IMR-90 (cell line): ENCODE measurements around the gene KLF18. TPM values are rescaled to one million over a fixed set of nuclear protein-coding genes. Genes with fewer than 3 reads are reported as not detected.

Source experiments
- ATAC-seq: fragments of 200-7000 bp; cut with Tn5 transposase; 2 replicates; pipeline ENCODE4 v1.9.1; 2020; ENCODE audit warnings: low read depth, mild to moderate bottlenecking, moderate library complexity
- BruUV-seq: library from RNA; stranded (reverse); fragments of 400-500 nt; replicated peaks from 2 replicates; lab custom pipeline; 2021; lab: Mats Ljungman, UMichigan
- CTCF ChIA-PET: fragments of 300-600 bp; formaldehyde crosslinking; extraction: SDS; loops from one replicate; lab custom pipeline; 2021; ENCODE audit warnings: antibody characterized with exemption; lab: Yijun Ruan, JAX
- POLR2A ChIA-PET: fragments of 300-600 bp; sonication (Branson Sonifier 250); formaldehyde crosslinking; loops from one replicate; lab custom pipeline; 2022; ENCODE audit warnings: antibody characterized with exemption; ENCODE audit not compliant: unreplicated experiment; lab: Charles Lee
- DNase-seq: peaks from one replicate; pipeline ENCODE4 v3.0.0; 2013
- H2AFZ ChIP-seq: replicated peaks from 2 replicates; pipeline ENCODE3; 2013; ENCODE audit warnings: low read length, mild to moderate bottlenecking; ENCODE audit not compliant: poor library complexity
- H2AK5ac ChIP-seq: 2 replicates; pipeline ENCODE4 v1.6.1; 2013; ENCODE audit warnings: low read depth, low read length, inconsistent platforms
- H2AK9ac ChIP-seq: replicated peaks from 2 replicates; pipeline ENCODE3; 2013; ENCODE audit warnings: mild to moderate bottlenecking, low read depth, low read length, moderate library complexity; ENCODE audit not compliant: poor library complexity
- H2BK120ac ChIP-seq: 2 replicates; pipeline ENCODE4 v1.6.1; 2013; ENCODE audit warnings: low read depth, low read length, inconsistent platforms
- H2BK15ac ChIP-seq: 3 replicates; pipeline ENCODE4 v1.6.1; 2013; ENCODE audit warnings: low read depth, low read length, inconsistent platforms
- H2BK20ac ChIP-seq: 2 replicates; pipeline ENCODE4 v1.6.1; 2013; ENCODE audit warnings: low read depth, mild to moderate bottlenecking, inconsistent platforms, low read length, moderate library complexity
- H2BK5ac ChIP-seq: 2 replicates; pipeline ENCODE4 v1.6.1; 2013; ENCODE audit warnings: mild to moderate bottlenecking, low read depth, low read length, inconsistent platforms; ENCODE audit not compliant: poor library complexity, severe bottlenecking
- H3K14ac ChIP-seq: replicated peaks from 2 replicates; pipeline ENCODE4 v1.6.1; 2013; ENCODE audit warnings: low read depth, low read length, inconsistent platforms
- H3K18ac ChIP-seq: 2 replicates; pipeline ENCODE4 v1.6.1; 2013; ENCODE audit warnings: low read depth, low read length, control low read depth
- H3K23ac ChIP-seq: 2 replicates; pipeline ENCODE4 v1.6.1; 2013; ENCODE audit warnings: low read depth, low read length, inconsistent platforms
- H3K27ac ChIP-seq: 2 replicates; pipeline ENCODE4 v1.5.1; 2013; ENCODE audit warnings: mild to moderate bottlenecking, control low read depth, low read length; ENCODE audit not compliant: insufficient read depth
- H3K27me3 ChIP-seq: 2 replicates; pipeline ENCODE4 v1.6.1; 2013; ENCODE audit warnings: low read length; ENCODE audit not compliant: control insufficient read depth, insufficient read depth
- H3K36me3 ChIP-seq: 2 replicates; pipeline ENCODE4 v1.6.1; 2013; ENCODE audit warnings: low read length, mixed read lengths; ENCODE audit not compliant: control insufficient read depth, insufficient read depth
- H3K4ac ChIP-seq: 2 replicates; pipeline ENCODE4 v1.6.1; 2013; ENCODE audit warnings: low read depth, low read length, inconsistent platforms
- H3K4me1 ChIP-seq: 2 replicates; pipeline ENCODE4 v1.6.1; 2013; ENCODE audit warnings: low read length, mixed read lengths; ENCODE audit not compliant: control insufficient read depth, insufficient read depth
- H3K4me2 ChIP-seq: 2 replicates; pipeline ENCODE4 v1.6.1; 2013; ENCODE audit warnings: low read depth, mild to moderate bottlenecking, control low read depth, low read length, moderate library complexity
- H3K4me3 ChIP-seq: 2 replicates; pipeline ENCODE4 v1.5.1; 2013; ENCODE audit warnings: low read depth, mild to moderate bottlenecking, control low read depth, low read length, moderate library complexity; ENCODE audit not compliant: insufficient read depth
- H3K56ac ChIP-seq: 2 replicates; pipeline ENCODE4 v1.6.1; 2013; ENCODE audit warnings: low read length, inconsistent platforms; ENCODE audit not compliant: insufficient read depth; ENCODE audit errors: extremely low read depth
- H3K79me1 ChIP-seq, 2 experiments: 2 replicates each; pipeline ENCODE4 v1.6.1; 2013; ENCODE audit warnings: low read length in 2 of 2, inconsistent platforms in 1 of 2, low read depth in 1 of 2
- H3K9ac ChIP-seq: 2 replicates; pipeline ENCODE4 v1.6.1; 2013; ENCODE audit warnings: low read depth, low read length, control low read depth
- H3K9me1 ChIP-seq: 2 replicates; pipeline ENCODE4 v1.6.1; 2013; ENCODE audit warnings: low read length, inconsistent platforms; ENCODE audit not compliant: insufficient read depth
- H3K9me3 ChIP-seq: 2 replicates; pipeline ENCODE4 v1.6.1; 2013; ENCODE audit warnings: low read length; ENCODE audit not compliant: control insufficient read depth, insufficient read depth
- H4K20me1 ChIP-seq: 2 replicates; pipeline ENCODE4 v1.6.1; 2013; ENCODE audit warnings: low read length, inconsistent platforms; ENCODE audit not compliant: insufficient read depth
- H4K5ac ChIP-seq: 2 replicates; pipeline ENCODE4 v1.6.1; 2013; ENCODE audit warnings: mild to moderate bottlenecking, low read depth, low read length, control low read depth
- H4K8ac ChIP-seq, 2 experiments: 2 replicates each; pipeline ENCODE4 v1.6.1; 2013; ENCODE audit warnings: low read depth in 2 of 2, low read length in 2 of 2, control low read depth in 1 of 2, inconsistent platforms in 1 of 2
- H4K91ac ChIP-seq: 2 replicates; pipeline ENCODE4 v1.6.1; 2013; ENCODE audit warnings: low read depth, low read length, inconsistent platforms; ENCODE audit not compliant: insufficient read depth
- BHLHE40 ChIP-seq: fragments of 150-350 bp; IDR thresholded peaks from 2 replicates; pipeline ENCODE4 v1.6.1; 2016; ENCODE audit warnings: mild to moderate bottlenecking, low read depth, low read length
- CEBPB ChIP-seq: IDR thresholded peaks from 2 replicates; pipeline ENCODE4 v1.6.1; 2012; ENCODE audit warnings: low read depth, low read length, improper control_type of control experiment
- CHD1 ChIP-seq: IDR thresholded peaks from 2 replicates; pipeline ENCODE4 v1.6.1; 2012; ENCODE audit warnings: low read depth, low read length, improper control_type of control experiment
- ELK1 ChIP-seq: fragments of 150-350 bp; IDR thresholded peaks from 2 replicates; pipeline ENCODE4 v1.6.1; 2016; ENCODE audit warnings: low read depth, mild to moderate bottlenecking, low read length, moderate library complexity, borderline replicate concordance
- FOS ChIP-seq: fragments of 150-350 bp; IDR thresholded peaks from 2 replicates; pipeline ENCODE4 v1.6.1; 2016; ENCODE audit warnings: low read depth, low read length
- MAFK ChIP-seq: IDR thresholded peaks from 2 replicates; pipeline ENCODE4 v1.6.1; 2012; ENCODE audit warnings: low read depth, low read length, improper control_type of control experiment
- MAZ ChIP-seq: IDR thresholded peaks from 2 replicates; pipeline ENCODE4 v1.6.1; 2012; ENCODE audit warnings: low read depth, mild to moderate bottlenecking, low read length, improper control_type of control experiment, moderate library complexity, borderline replicate concordance
- MXI1 ChIP-seq: IDR thresholded peaks from 2 replicates; pipeline ENCODE4 v1.6.1; 2012; ENCODE audit warnings: low read depth, mild to moderate bottlenecking, low read length, moderate library complexity, borderline replicate concordance
- NFE2L2 ChIP-seq: fragments of 150-350 bp; IDR thresholded peaks from 2 replicates; pipeline ENCODE4 v1.6.1; 2016; ENCODE audit warnings: low read depth, mild to moderate bottlenecking, low read length
- POLR2A ChIP-seq: IDR thresholded peaks from 2 replicates; pipeline ENCODE4 v1.6.1; 2012; ENCODE audit warnings: mild to moderate bottlenecking, low read depth, low read length
- RAD21 ChIP-seq: IDR thresholded peaks from 2 replicates; pipeline ENCODE4 v1.6.1; 2012; ENCODE audit warnings: low read length, improper control_type of control experiment
- RCOR1 ChIP-seq: IDR thresholded peaks from 2 replicates; pipeline ENCODE4 v1.6.1; 2012; ENCODE audit warnings: mild to moderate bottlenecking, low read length, improper control_type of control experiment; ENCODE audit not compliant: insufficient replicate concordance
- RFX5 ChIP-seq: IDR thresholded peaks from 2 replicates; pipeline ENCODE4 v1.8.0; 2012; ENCODE audit warnings: low read depth, mild to moderate bottlenecking, low read length, moderate library complexity
- USF2 ChIP-seq: fragments of 150-350 bp; IDR thresholded peaks from 2 replicates; pipeline ENCODE4 v1.6.1; 2017; ENCODE audit warnings: mild to moderate bottlenecking, antibody characterized with exemption, low read length, low read depth
- WGBS, 2 experiments: methylation state at CpG; one replicate each; pipeline versions ENCODE4 v1.1.5 to v1.1.7; 2013; ENCODE audit warnings: missing lambda C conversion rate in 2 of 2; ENCODE audit not compliant: insufficient read length in 1 of 2; ENCODE audit errors: extremely low coverage in 2 of 2; 5-methylcytosine and 5-hydroxymethylcytosine counted together
- dilution Hi-C: fragments of 300-500 bp; cut with HindIII; formaldehyde crosslinking; loops from one replicate; pipeline ENCODE4 v1.14.3; 2018; ENCODE audit warnings: low sequenced_read_pairs; ENCODE audit not compliant: unreplicated experiment
- in situ Hi-C: fragments of 300-500 bp; cut with MboI; formaldehyde crosslinking; loops from 3 replicates; pipeline ENCODE4 v1.14.3; 2019; ENCODE audit warnings: low sequenced_read_pairs, inconsistent platforms, mixed read lengths
- intact Hi-C: fragments of 100-400 bp; cut with micrococcal nuclease; formaldehyde crosslinking; loops from 2 replicates; pipeline ENCODE4 v1.10.0; 2022
- polyA plus RNA-seq, 3 experiments: library from polyadenylated mRNA; depleted of rRNA; stranded (reverse); fragments of >200 nt; gene quantifications; 2 replicates each; pipeline ENCODE4 v1.2.3, GENCODE V29; 2012; ENCODE audit warnings: low replicate concordance in 1 of 3
- total RNA-seq: library from RNA; depleted of rRNA; stranded (reverse); fragments of >200 nt; gene quantifications from 2 replicates; pipeline ENCODE4 v1.2.3, GENCODE V29; 2012
- TF ChIP-seq, protein P1 (sequence below): conservative IDR thresholded peaks from 2 replicates; pipeline ENCODE4 v1.5.1; 2012; ENCODE audit warnings: mild to moderate bottlenecking, low read depth, low read length, improper control_type of control experiment

The KLF18 gene
- total and polyA plus RNA-seq, 2 of the 4 experiments (the other 2 are of a cell fraction) = not detected

DNA sequence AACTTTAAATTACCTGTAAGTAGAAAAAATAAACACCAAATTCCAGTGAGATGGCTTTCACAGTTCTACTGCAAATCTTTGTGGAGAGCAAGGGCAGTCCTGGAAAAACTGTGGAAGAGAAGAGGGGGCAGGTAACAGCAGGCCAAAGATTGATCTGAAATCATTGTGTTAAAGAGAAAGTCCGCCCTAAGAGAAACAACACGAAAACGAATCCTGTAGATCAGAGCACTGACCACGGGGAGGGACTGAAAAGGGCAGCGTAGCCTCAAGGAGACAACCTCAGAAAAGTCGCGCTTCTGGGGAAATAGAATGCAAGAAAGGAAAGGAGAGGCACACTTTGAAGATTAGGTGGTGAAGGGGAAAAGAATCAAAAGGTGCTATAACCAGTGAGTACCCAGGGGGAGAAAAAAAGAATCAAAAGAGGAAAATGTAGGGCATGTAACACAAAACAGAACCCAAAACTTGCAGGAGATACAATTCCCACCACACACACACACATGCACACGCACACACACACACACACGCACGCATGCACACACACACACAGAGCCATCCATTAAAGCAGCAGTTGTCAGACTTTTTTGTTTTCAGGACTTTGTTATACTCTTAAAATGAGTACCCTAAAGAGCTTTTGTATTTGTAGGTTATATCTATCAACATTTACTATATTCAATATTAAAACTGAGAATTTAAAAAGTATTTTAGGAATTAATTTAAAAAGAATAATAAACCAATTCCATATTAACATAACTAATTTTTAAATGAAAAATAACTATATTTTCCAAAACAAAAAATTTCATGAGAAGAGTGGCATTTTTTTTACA is 50.8 kb downstream of the KLF18 start:
- H3K27me3 ChIP-seq = peaks cover 2% of the 10 kb centered on the region; the same call in 1 of the 2 replicates
- no peak overlapping the region for H3K56ac ChIP-seq
- 58% methylated on average over 5 of the region's 10 CpGs; no CpG with 5 or more reads in 1 of the 2 experiments for WGBS, 2 experiments
- H3K4ac ChIP-seq = no peak overlapping the region
- H3K23ac ChIP-seq = no peak overlapping the region
- H3K14ac ChIP-seq = no peak overlapping the region
- H4K91ac ChIP-seq = no peak overlapping the region
- POLR2A ChIA-PET = no interaction called here
- H3K9ac ChIP-seq = no peak overlapping the region
- in situ Hi-C loops = no loop called here
- H3K4me1 ChIP-seq = no peaks in the 10 kb centered on the region
- H2AK5ac ChIP-seq = no peak overlapping the region
- dilution Hi-C loops = no loop called here
- no peak overlapping the region for H2BK20ac ChIP-seq
- no peaks in the 10 kb centered on the region for H4K20me1 ChIP-seq
- intact Hi-C loops = loop anchor here (5.0 kb wide), 1 partner anchor 227 kb away; no protein-coding TSS in a partner anchor
- H4K5ac ChIP-seq = no peak overlapping the region
- H3K4me2 ChIP-seq = no peak overlapping the region; the same call in 1 of the 2 replicates
- H2AFZ ChIP-seq = no peak overlapping the region
- H3K36me3 ChIP-seq = no peaks in the 10 kb centered on the region
- no peak overlapping the region for H3K18ac ChIP-seq
- no peak for ATAC-seq
- no peak overlapping the region for H3K4me3 ChIP-seq
- H3K9me3 ChIP-seq = no peaks in the 10 kb centered on the region; the same call in 1 of the 2 replicates
- H3K27ac ChIP-seq = no peak overlapping the region
- CTCF ChIA-PET = interaction anchor here (0.7 kb wide), 1 partner anchor 180 kb away, joined by 5 read pairs; no protein-coding TSS in a partner anchor
- BruUV-seq = no TSS peak
- H4K8ac ChIP-seq = no peak overlapping the region
- DNase-seq = no peak
- no peak overlapping the region for H2BK120ac ChIP-seq
- 0 out of 2 replicates have a peak, but pooled peaks cover 3% of the 10 kb centered on the region for H3K9me1 ChIP-seq
- no peak overlapping the region for H2AK9ac ChIP-seq
- no peak overlapping the region for H2BK5ac ChIP-seq
- H3K79me1 ChIP-seq = no peaks in the 10 kb centered on the region
- H2BK15ac ChIP-seq = no peak overlapping the region
- TF ChIP-seq MAZ (no peak), RAD21 (no peak), CHD1 (no peak), FOS (no peak), MXI1 (no peak), NFE2L2 (no peak), USF2 (no peak), CEBPB (no peak), MAFK (no peak), POLR2A (no peak), RFX5 (no peak), BHLHE40 (no peak), ELK1 (no peak), RCOR1 (no peak)
- TF ChIP-seq, protein P1, sequence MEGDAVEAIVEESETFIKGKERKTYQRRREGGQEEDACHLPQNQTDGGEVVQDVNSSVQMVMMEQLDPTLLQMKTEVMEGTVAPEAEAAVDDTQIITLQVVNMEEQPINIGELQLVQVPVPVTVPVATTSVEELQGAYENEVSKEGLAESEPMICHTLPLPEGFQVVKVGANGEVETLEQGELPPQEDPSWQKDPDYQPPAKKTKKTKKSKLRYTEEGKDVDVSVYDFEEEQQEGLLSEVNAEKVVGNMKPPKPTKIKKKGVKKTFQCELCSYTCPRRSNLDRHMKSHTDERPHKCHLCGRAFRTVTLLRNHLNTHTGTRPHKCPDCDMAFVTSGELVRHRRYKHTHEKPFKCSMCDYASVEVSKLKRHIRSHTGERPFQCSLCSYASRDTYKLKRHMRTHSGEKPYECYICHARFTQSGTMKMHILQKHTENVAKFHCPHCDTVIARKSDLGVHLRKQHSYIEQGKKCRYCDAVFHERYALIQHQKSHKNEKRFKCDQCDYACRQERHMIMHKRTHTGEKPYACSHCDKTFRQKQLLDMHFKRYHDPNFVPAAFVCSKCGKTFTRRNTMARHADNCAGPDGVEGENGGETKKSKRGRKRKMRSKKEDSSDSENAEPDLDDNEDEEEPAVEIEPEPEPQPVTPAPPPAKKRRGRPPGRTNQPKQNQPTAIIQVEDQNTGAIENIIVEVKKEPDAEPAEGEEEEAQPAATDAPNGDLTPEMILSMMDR = no peak
